HepG2 (cell line): Measurements from ENCODE around the gene RIPK3. TPM values are rescaled to one million over a fixed set of nuclear protein-coding genes. Genes with fewer than 3 reads are reported as not detected.

Source experiments
- ERF ChIP-seq: IDR thresholded peaks from 2 replicates; pipeline ENCODE4 v1.6.1; 2018; ENCODE audit warnings: missing biosample characterization, missing genetic modification reagents
- FOXJ3 ChIP-seq: sonication (generic); formaldehyde crosslinking; IDR thresholded peaks from 2 replicates; pipeline ENCODE4 v1.4.0; 2020; ENCODE audit warnings: missing genetic modification reagents, mild to moderate bottlenecking, borderline replicate concordance
- GMEB2 ChIP-seq: IDR thresholded peaks from 2 replicates; pipeline ENCODE4 v1.6.1; 2016; ENCODE audit warnings: missing biosample characterization, missing genetic modification reagents, low read depth
- HNF1A ChIP-seq, 2 experiments: sonication (generic) in 1 of 2; formaldehyde crosslinking in 1 of 2; IDR thresholded peaks; 2 replicates each; pipeline versions ENCODE4 v1.4.0 to v1.6.1; 2016 to 2020; ENCODE audit warnings: borderline replicate concordance in 1 of 2, low read depth in 1 of 2, mild to moderate bottlenecking in 1 of 2, missing genetic modification reagents in 1 of 2
- KLF13 ChIP-seq: sonication (generic); formaldehyde crosslinking; IDR thresholded peaks from 2 replicates; pipeline ENCODE4 v1.4.0; 2020; ENCODE audit warnings: mild to moderate bottlenecking, missing genetic modification reagents
- MATR3 ChIP-seq: sonication (generic); formaldehyde crosslinking; IDR thresholded peaks from 2 replicates; pipeline ENCODE4 v1.4.0; 2020; ENCODE audit warnings: missing genetic modification reagents
- NFE2L2 ChIP-seq: fragments of 150-350 bp; IDR thresholded peaks from 2 replicates; pipeline ENCODE4 v1.6.1; 2014; ENCODE audit warnings: low read length
- STAG1 ChIP-seq: sonication (generic); formaldehyde crosslinking; IDR thresholded peaks from 2 replicates; pipeline ENCODE4 v1.4.0; 2020; ENCODE audit warnings: missing genetic modification reagents
- TARDBP ChIP-seq: sonication (generic); formaldehyde crosslinking; IDR thresholded peaks from 2 replicates; pipeline ENCODE4 v1.8.0; 2022; ENCODE audit warnings: mild to moderate bottlenecking, missing genetic modification reagents
- ZBED4 ChIP-seq: sonication (generic); formaldehyde crosslinking; IDR thresholded peaks from 2 replicates; pipeline ENCODE4 v1.4.0; 2020; ENCODE audit warnings: missing genetic modification reagents, borderline replicate concordance
- ZNF276 ChIP-seq: sonication (generic); formaldehyde crosslinking; IDR thresholded peaks from 2 replicates; pipeline ENCODE4 v1.4.0; 2020; ENCODE audit warnings: mild to moderate bottlenecking, low read depth, missing genetic modification reagents
- ZNF331 ChIP-seq: sonication (generic); formaldehyde crosslinking; IDR thresholded peaks from 2 replicates; pipeline ENCODE4 v1.4.0; 2020; ENCODE audit warnings: missing genetic modification reagents
- ZNF576 ChIP-seq: sonication (generic); formaldehyde crosslinking; IDR thresholded peaks from 2 replicates; pipeline ENCODE4 v1.4.0; 2020; ENCODE audit warnings: mild to moderate bottlenecking, missing genetic modification reagents
- ZNF614 ChIP-seq: IDR thresholded peaks from 2 replicates; pipeline ENCODE4 v1.6.1; 2018; ENCODE audit warnings: missing biosample characterization, missing genetic modification reagents, inconsistent platforms, borderline replicate concordance
- ZNF883 ChIP-seq: sonication (generic); formaldehyde crosslinking; IDR thresholded peaks from 2 replicates; pipeline ENCODE4 v1.5.1; 2020; ENCODE audit warnings: mild to moderate bottlenecking, missing genetic modification reagents; ENCODE audit errors: not compliant biosample characterization
- polyA plus RNA-seq, 8 experiments: library from polyadenylated mRNA; depleted of rRNA in 3 of 8; stranded (reverse) in 7 of 8; unstranded in 1 of 8; fragments of >200 nt; fragmentation: Illumina TruSeq in 4 of 8; extraction: Trizol in 4 of 8; gene quantifications; 2 replicates each; pipeline versions ENCODE4 v1.2.1 to v1.2.3, GENCODE V29; 2011 to 2016; ENCODE audit warnings: low read depth in 4 of 8, missing spikeins in 1 of 8, mixed read lengths in 1 of 8; ENCODE audit not compliant: insufficient read depth in 1 of 8
- total RNA-seq, 5 experiments: library from RNA; depleted of rRNA; stranded (reverse); fragments of >200 nt; fragmentation: Illumina TruSeq; extraction: Trizol; gene quantifications; 2 replicates each; pipeline ENCODE4 v1.2.3, GENCODE V29; 2016; ENCODE audit warnings: low read depth in 1 of 5

RIPK3 gene
- total and polyA plus RNA-seq, 2 of the 13 experiments (the other 11 are each of a cell fraction or from before 2014, with no cell fraction given) = not detected

GRCh38 chr14:24296341-24297157 lies 43.2 kb downstream of the RIPK3 start (continued):
- TF ChIP-seq ZBED4 (CRISPR knock-in tag) (peak; percentile 58; the same call in 1 of the 2 replicates), GMEB2 (no peak), ZNF883 (CRISPR knock-in tag) (peak; percentile 77), ZNF614 (CRISPR knock-in tag) (peak; percentile 91), ZNF576 (CRISPR knock-in tag) (0 out of 2 replicates have a peak, but pooled peaks have one; percentile 69), STAG1 (peak; percentile 98), ERF (CRISPR knock-in tag) (peak; percentile 89; the same call in 1 of the 2 replicates), HNF1A (IDR thresholded peaks at IDR 0.05; ENCODE audit: low read depth) (no peak), HNF1A (CRISPR knock-in tag; IDR thresholded peaks at IDR 0.05; ENCODE audit: borderline replicate concordance) (peak; percentile 38; the same call in 1 of the 2 replicates), FOXJ3 (no peak), NFE2L2 (no peak), KLF13 (CRISPR knock-in tag) (no peak), MATR3 (CRISPR knock-in tag) (0 out of 2 replicates have a peak, but pooled peaks have one; percentile 83), ZNF276 (no peak), ZNF331 (CRISPR knock-in tag) (peak; percentile 37; the same call in 1 of the 2 replicates), TARDBP (peak; percentile 11; the same call in 1 of the 2 replicates)
